HG02870 (cell line): ENCODE data around the gene APOE.
A peak's percentile ranks its signal among the peaks of the same experiment; 100 is the strongest.

ENCODE experiments used
- ATAC-seq: cut with Tn5 transposase; IDR thresholded peaks from one replicate; pipeline ENCODE4 v1.9.1; 2021; ENCODE audit warnings: mild to moderate bottlenecking, moderate library complexity; ENCODE audit not compliant: unreplicated experiment

APOE gene

DNA sequence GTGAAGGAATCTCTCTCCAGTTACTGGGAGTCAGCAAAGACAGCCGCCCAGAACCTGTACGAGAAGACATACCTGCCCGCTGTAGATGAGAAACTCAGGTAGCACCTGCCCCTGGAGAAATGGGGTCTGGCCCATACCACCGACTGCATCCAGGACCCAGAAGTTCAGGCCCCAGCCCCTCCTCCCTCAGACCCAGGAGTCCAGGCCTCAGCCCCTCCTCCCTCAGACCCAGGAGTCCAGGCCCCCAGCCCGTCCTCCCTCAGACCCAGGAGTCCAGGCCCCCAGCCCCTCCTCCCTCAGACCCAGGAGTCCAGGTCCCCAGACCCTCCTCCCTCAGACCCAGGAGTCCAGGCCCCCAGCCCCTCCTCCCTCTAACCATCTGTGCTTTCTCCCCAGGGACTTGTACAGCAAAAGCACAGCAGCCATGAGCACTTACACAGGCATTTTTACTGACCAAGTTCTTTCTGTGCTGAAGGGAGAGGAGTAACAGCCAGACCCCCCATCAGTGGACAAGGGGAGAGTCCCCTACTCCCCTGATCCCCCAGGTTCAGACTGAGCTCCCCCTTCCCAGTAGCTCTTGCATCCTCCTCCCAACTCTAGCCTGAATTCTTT, 43.3 kb downstream of the APOE start:
- ATAC-seq: no peak

GRCh38 chr19:44949550-44949949, 44.0 kb downstream of the APOE start:
- no peak for ATAC-seq

GRCh38 chr19:44951179-44952159, 45.9 kb downstream of the APOE start:
- no peak for ATAC-seq

DNA sequence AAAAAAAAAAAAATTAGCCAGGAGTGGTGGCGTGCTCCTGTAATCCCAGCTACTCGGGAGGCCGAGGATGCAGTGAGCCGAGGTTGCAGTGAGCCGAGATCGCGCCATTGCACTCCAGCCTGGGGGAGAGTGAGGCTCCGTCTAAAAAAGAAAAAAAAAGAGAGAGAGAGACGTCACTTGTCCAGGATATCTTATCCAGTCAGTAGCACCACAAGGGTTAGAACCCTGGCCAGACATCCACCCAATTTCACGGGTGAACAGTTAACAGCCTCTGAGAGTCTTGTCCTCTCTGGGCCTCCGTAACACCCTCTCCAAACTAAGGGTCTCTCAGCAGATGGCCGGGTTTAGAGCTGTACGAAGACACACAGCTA, 48.7 kb downstream of the APOE start:
- no peak for ATAC-seq

DNA sequence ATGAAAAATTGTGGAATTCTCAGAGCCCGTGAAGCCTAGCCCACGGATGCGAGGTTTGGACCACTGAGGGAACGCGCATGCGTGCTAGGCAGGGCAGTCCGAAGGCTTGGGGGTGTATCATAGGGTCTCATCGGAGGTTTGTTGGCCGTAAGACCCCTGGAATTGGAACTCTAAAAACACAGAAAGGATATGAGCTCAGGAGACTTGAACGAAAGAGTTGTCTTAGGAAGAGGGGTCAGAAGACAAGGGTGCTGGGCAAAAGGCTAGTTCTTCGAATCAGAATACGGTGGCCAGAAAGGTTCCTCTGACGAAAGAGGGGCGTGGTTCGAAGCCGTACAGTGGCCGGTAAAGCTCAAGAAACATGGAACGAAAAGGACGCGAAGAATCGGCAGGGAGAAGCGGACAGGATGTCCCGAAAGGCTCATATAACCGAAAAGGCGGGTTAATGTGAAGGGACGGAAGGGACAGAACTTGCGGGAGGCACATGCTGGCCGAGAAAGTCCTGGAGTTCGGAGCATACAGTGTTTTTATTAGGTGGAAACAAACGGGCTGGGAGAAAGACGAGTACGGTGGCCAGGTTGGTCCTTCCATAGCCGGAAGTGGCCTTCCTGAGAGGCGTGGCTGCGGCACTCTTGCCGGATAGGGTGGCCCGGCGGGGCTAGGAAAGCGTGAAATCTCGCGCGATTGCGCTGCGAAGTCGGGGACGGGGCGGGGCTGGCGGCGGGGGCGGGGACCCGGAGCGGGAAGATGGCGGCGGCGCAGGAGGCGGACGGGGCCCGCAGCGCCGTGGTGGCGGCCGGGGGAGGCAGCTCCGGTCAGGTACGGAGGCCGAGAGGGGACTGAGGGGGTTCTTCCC, 49.3 kb downstream of the APOE start, which contains the start of gene CLPTM1:
Gene CLPTM1 (plus strand): TSS at position 732 of the 856 bp plus-strand sequence. CDS start 16 bp downstream, at position 748.
- ATAC-seq: peak; percentile 78

DNA sequence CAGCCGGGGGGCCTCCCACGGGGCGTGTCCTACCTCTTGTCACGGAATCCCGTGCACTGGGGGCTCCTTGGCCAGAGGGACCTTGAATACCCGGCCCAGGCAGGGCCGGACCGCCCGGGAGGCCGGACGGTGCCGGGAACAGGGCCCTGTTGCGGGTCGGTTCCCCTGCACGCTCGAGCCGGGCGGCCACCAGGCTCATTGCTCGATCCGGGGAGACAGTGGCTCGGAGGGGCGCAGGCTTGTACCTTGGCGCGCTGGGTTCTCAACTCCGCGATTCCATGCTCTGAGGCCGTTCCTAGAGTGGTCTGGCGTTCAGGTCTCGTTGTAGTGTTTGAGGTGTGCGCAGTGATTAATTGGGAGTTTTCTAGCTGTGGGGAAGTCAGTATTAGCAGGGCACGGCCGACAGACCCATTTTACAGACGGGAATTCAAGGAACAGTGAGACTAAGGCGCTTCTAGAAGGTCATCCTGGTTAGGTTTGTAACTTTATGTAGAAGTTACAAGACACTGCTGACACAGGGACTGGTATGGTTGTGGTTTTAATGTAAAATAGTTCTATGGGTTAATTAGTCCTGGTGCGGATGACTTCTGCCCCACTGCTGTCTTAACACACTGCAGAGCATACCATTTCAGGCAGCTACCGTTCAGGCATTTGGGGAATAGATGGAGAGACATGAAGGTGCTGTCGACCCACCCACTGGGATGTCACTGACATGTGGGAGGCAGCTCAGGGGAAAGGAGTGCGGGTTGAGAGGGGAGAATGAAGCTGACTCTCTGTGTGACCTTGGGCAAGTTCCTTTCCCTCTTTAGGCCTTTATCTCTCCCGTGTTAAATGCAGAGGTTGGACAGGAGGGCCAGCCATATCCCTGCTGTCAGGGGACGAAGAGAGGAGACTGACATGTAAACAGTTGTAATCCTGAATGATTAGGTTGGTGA, 50.2 kb downstream of the APOE start:
- ATAC-seq: no peak

DNA sequence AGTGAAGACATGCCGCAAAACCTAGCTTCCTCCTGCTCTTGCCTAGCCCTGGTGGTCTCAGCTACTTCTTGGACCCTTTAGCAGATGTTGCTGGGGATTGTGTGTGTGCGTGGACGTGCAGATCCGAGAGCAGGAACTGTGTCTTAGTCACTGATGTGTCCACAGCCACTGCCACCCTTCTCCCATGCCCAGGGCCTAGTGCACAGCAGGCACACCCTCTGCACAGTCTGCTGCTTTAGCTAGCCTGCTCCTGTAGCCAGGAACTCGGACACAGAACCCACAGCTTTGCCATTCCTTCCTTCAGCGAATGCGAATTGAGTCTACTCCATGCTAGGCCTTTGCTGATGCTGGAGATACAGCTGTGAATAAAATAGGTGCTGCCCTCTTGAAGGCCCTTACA, 51.9 kb downstream of the APOE start:
- no peak for ATAC-seq

GRCh38 chr19:44958090-44958489, 52.5 kb downstream of the APOE start:
- ATAC-seq: no peak
